ENCODE results near the gene ADGRB3. TPM values are rescaled to one million over a fixed set of nuclear protein-coding genes. Genes with fewer than 3 reads are reported as not detected.
A peak's percentile ranks its signal among the peaks of the same experiment; 100 is the strongest.

ADGRB3 gene
- total and polyA plus RNA-seq, 4 donors = 0.47 to 24.6 (median 1.9) TPM

DNA sequence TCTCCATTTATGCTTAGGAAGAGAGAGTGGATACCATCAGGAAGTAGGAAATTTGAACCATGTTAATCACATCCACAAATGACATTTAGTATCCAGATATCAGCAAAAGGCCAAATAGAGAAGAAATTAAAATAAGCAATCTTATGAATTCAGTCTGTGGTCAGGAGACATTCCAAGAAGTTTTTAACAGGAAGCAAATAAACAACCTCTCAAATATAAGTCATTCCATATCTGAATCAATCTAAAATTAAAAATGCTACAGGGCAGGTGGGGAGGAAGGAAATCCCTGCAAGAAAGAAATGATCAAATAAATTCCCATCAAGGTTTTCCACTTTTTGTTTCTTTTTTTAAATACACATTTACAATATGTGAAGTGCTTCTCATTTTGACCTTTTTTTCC, 641.1 kb downstream of the ADGRB3 start:
- Histone ChIP-seq H3K9me3 (ENCODE audit: control insufficient read depth in 4 of 4, insufficient read depth in 3 of 4, low read length in 3 of 4) (no peaks in the 10 kb centered on the region), H3K4me3 (no peak overlapping the region), H3K4me1 (ENCODE audit: control insufficient read depth in 5 of 5, insufficient read depth in 5 of 5, low read length in 5 of 5) (no peaks in the 10 kb centered on the region), H3K27me3 (ENCODE audit: control insufficient read depth in 3 of 3, insufficient read depth in 3 of 3, low read length in 2 of 3) (no peaks in the 10 kb centered on the region), H3K27ac (ENCODE audit: low read depth in 1 of 2, low read length in 1 of 2) (no peak overlapping the region), H3K9ac (ENCODE audit: insufficient read depth in 1 of 2, low read length in 2 of 2) (no peak overlapping the region), H3K36me3 (ENCODE audit: control insufficient read depth in 4 of 4, insufficient read depth in 4 of 4, low read length in 4 of 4) (no peaks in the 10 kb centered on the region)
- TF ChIP-seq CTCF (IDR thresholded peaks at IDR 0.05; ENCODE audit: control extremely low read depth, extremely low read depth) = no peak
- ATAC-seq (ENCODE audit: insufficient read depth, low FRiP score) (no peak), DNase-seq (no peak)

GRCh38 chr6:69279805-69280204, 644.7 kb downstream of the ADGRB3 start:
- no peak overlapping the region for H3K4me3 ChIP-seq
- WGBS, 2 donors = 67 to 82% methylated on average over 4 of the region's 4 CpGs
- ATAC-seq (ENCODE audit: insufficient read depth, low FRiP score) (no peak), DNase-seq (peak in 2 of 3 donors; percentile 7 to 25)
- TF ChIP-seq CTCF (IDR thresholded peaks at IDR 0.05; ENCODE audit: control extremely low read depth, extremely low read depth) = no peak
- H3K9ac ChIP-seq (ENCODE audit: insufficient read depth in 1 of 2, low read length in 2 of 2) = no peak overlapping the region
- no peaks in the 10 kb centered on the region for H3K27me3 ChIP-seq (ENCODE audit: control insufficient read depth in 3 of 3, insufficient read depth in 3 of 3, low read length in 2 of 3)
- H3K9me3 ChIP-seq (ENCODE audit: control insufficient read depth in 4 of 4, insufficient read depth in 3 of 4, low read length in 3 of 4) = no peaks in the 10 kb centered on the region
- no peak overlapping the region for H3K27ac ChIP-seq (ENCODE audit: low read depth in 1 of 2, low read length in 1 of 2)
- H3K36me3 ChIP-seq (ENCODE audit: control insufficient read depth in 4 of 4, insufficient read depth in 4 of 4, low read length in 4 of 4) = no peaks in the 10 kb centered on the region
- H3K4me1 ChIP-seq (ENCODE audit: control insufficient read depth in 5 of 5, insufficient read depth in 5 of 5, low read length in 5 of 5) = no peaks in the 10 kb centered on the region

- no peak for DNase-seq
- ATAC-seq (ENCODE audit: insufficient read depth, low FRiP score) = no peak
- WGBS, 2 donors = 79 to 85% methylated on average over 1 of the region's 1 CpG
Measured at GRCh38 chr6:69280858-69281257, 645.8 kb downstream of the ADGRB3 start.

More at GRCh38 chr6:69280858-69281257, 645.8 kb downstream of the ADGRB3 start:
- Histone ChIP-seq H3K9me3 (ENCODE audit: control insufficient read depth in 4 of 4, insufficient read depth in 3 of 4, low read length in 3 of 4) (no peaks in the 10 kb centered on the region), H3K27ac (ENCODE audit: low read depth in 1 of 2, low read length in 1 of 2) (no peak overlapping the region), H3K27me3 (ENCODE audit: control insufficient read depth in 3 of 3, insufficient read depth in 3 of 3, low read length in 2 of 3) (no peaks in the 10 kb centered on the region), H3K9ac (ENCODE audit: insufficient read depth in 1 of 2, low read length in 2 of 2) (no peak overlapping the region), H3K4me3 (no peak overlapping the region), H3K36me3 (ENCODE audit: control insufficient read depth in 4 of 4, insufficient read depth in 4 of 4, low read length in 4 of 4) (no peaks in the 10 kb centered on the region), H3K4me1 (ENCODE audit: control insufficient read depth in 5 of 5, insufficient read depth in 5 of 5, low read length in 5 of 5) (no peaks in the 10 kb centered on the region)
- no peak for TF ChIP-seq CTCF (IDR thresholded peaks at IDR 0.05; ENCODE audit: control extremely low read depth, extremely low read depth)
